Smooth muscle cell (in vitro differentiated cells): ENCODE measurements around the gene CBARP. TPM values are rescaled to one million over a fixed set of nuclear protein-coding genes. Genes with fewer than 3 reads are reported as not detected.

ENCODE experiments used
- DNase-seq: peaks from one replicate; lab custom pipeline; 2025; ENCODE audit not compliant: unreplicated experiment; lab: John Stamatoyannopoulos, UW
- H2AFZ ChIP-seq: fragments of 200-600 bp; sonication (generic); 2 replicates; pipeline ENCODE4 v1.6.0; 2016; ENCODE audit warnings: antibody characterized with exemption, low read depth, mild to moderate bottlenecking
- H3F3A ChIP-seq: fragments of 200-600 bp; sonication (generic); 2 replicates; pipeline ENCODE4 v1.6.0; 2017; ENCODE audit warnings: antibody characterized with exemption, low read depth
- H3K27ac ChIP-seq: fragments of 200-600 bp; sonication (generic); 2 replicates; pipeline ENCODE4 v1.5.1; 2016; ENCODE audit warnings: low read depth, mild to moderate bottlenecking
- H3K27me3 ChIP-seq: fragments of 200-600 bp; sonication (generic); 2 replicates; pipeline ENCODE4 v1.6.1; 2016; ENCODE audit warnings: low read depth, mild to moderate bottlenecking
- H3K36me3 ChIP-seq: fragments of 200-600 bp; sonication (generic); 2 replicates; pipeline ENCODE4 v1.5.1; 2016; ENCODE audit warnings: low read depth
- H3K4me1 ChIP-seq: fragments of 200-600 bp; sonication (generic); 2 replicates; pipeline ENCODE4 v1.5.1; 2016; ENCODE audit warnings: low read depth
- H3K4me2 ChIP-seq: fragments of 200-600 bp; sonication (generic); 2 replicates; pipeline ENCODE4 v1.6.0; 2016; ENCODE audit warnings: mild to moderate bottlenecking
- H3K4me3 ChIP-seq: fragments of 200-600 bp; sonication (generic); 2 replicates; pipeline ENCODE4 v1.5.1; 2016; ENCODE audit warnings: mild to moderate bottlenecking
- H3K79me2 ChIP-seq: fragments of 200-600 bp; sonication (generic); 2 replicates; pipeline ENCODE4 v1.6.0; 2016; ENCODE audit warnings: low read depth, mild to moderate bottlenecking
- H3K9ac ChIP-seq: fragments of 200-600 bp; sonication (generic); 2 replicates; pipeline ENCODE4 v1.6.0; 2016; ENCODE audit warnings: low read depth
- H3K9me3 ChIP-seq: fragments of 200-600 bp; sonication (generic); replicated peaks from 2 replicates; pipeline ENCODE4 v1.5.1; 2016; ENCODE audit warnings: low read depth
- H4K20me1 ChIP-seq: fragments of 200-600 bp; sonication (generic); 2 replicates; pipeline ENCODE4 v1.6.0; 2016; ENCODE audit warnings: low read depth
- WGBS: methylation state at CpG from one replicate; pipeline ENCODE4 v1.1.7; 2016; ENCODE audit warnings: low lambda C conversion rate; 5-methylcytosine and 5-hydroxymethylcytosine counted together
- polyA plus RNA-seq: library from polyadenylated mRNA; unstranded; fragments of >200 nt; fragmentation: Nextera tagmentation; extraction: Ambion mirVana; gene quantifications from 2 replicates; pipeline ENCODE4 v1.2.1, GENCODE V29; 2016
- total RNA-seq: library from RNA; depleted of rRNA; stranded (reverse); fragments of >200 nt; gene quantifications from 2 replicates; pipeline ENCODE4 v1.2.3, GENCODE V29; 2014
- TF ChIP-seq, protein P1 (sequence below): fragments of 200-600 bp; sonication (generic); IDR thresholded peaks from 2 replicates; pipeline ENCODE4 v1.5.1; 2017; ENCODE audit warnings: borderline replicate concordance, mild to moderate bottlenecking, antibody characterized with exemption; ENCODE audit not compliant: insufficient read depth, poor library complexity, severe bottlenecking

Gene CBARP
- total and polyA plus RNA-seq, 2 experiments from 2014 or later = 2.7 to 10.5 TPM

DNA sequence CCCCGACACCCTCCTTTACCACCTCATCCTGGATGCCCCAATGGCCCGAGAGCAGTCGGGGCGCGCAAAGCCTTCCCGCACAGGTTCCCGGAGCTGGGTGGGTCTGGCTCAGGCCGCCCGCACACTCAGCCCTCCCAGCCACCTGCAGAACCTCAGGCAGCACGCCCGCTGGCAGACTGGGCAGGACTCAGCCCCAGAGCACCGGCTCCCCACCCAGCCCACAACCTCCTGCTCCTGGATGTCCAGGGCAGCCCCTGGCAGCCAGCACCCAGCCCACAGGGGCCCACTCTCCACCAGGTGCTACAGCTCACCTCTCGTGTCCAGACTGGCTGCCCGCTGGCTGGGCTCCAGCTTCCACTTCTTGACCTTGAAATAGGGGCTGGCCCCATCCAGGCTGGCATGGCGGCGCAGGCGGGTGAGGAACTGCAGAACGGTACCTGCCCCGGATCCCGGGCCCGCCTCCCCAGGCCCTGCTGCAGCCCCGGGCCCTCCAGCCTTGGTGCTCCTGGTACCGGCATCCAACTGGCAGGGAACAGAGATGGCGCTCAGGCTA is 4.6 kb downstream of the CBARP start:
- H3K4me3 ChIP-seq = no peak overlapping the region
- H3K36me3 ChIP-seq = no peaks in the 10 kb centered on the region
- H3K79me2 ChIP-seq = peaks cover 4% of the 10 kb centered on the region
- H3K4me2 ChIP-seq = no peak overlapping the region
- H3K9me3 ChIP-seq = no peaks in the 10 kb centered on the region
- H3K27ac ChIP-seq = no peak overlapping the region
- H3K9ac ChIP-seq = no peak overlapping the region
- no peak for DNase-seq
- H3F3A ChIP-seq = peaks cover 10% of the 10 kb centered on the region
- H2AFZ ChIP-seq = no peak overlapping the region
- H4K20me1 ChIP-seq = peaks cover 49% of the 10 kb centered on the region
- TF ChIP-seq, protein P1, sequence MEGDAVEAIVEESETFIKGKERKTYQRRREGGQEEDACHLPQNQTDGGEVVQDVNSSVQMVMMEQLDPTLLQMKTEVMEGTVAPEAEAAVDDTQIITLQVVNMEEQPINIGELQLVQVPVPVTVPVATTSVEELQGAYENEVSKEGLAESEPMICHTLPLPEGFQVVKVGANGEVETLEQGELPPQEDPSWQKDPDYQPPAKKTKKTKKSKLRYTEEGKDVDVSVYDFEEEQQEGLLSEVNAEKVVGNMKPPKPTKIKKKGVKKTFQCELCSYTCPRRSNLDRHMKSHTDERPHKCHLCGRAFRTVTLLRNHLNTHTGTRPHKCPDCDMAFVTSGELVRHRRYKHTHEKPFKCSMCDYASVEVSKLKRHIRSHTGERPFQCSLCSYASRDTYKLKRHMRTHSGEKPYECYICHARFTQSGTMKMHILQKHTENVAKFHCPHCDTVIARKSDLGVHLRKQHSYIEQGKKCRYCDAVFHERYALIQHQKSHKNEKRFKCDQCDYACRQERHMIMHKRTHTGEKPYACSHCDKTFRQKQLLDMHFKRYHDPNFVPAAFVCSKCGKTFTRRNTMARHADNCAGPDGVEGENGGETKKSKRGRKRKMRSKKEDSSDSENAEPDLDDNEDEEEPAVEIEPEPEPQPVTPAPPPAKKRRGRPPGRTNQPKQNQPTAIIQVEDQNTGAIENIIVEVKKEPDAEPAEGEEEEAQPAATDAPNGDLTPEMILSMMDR = no peak
- 96% methylated on average over 17 of the region's 24 CpGs for WGBS
- peaks cover 4% of the 10 kb centered on the region for H3K4me1 ChIP-seq
- no peaks in the 10 kb centered on the region for H3K27me3 ChIP-seq

DNA sequence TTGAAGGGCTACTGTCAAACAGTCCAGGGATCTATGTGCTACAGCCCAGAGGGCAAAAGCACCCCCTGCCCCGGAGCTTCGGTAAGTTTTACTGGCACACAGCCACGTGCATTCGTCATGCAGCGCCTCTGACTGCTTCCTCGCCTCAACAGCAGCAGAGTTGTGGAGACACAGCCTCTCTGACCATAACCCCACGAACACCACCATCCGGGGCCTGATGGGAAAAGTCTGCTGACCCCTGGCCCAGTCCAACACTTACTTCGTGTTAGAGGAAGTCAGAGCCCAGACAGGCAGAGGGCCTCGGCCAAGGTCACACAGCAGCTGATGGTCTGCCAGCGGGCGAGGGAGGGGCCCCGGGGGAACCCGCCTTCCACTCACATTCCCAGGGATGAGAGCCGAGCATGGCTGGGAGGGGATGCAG is 5.1 kb downstream of the CBARP start:
- Histone ChIP-seq H2AFZ (no peak overlapping the region), H3K9ac (no peak overlapping the region), H3K27me3 (no peaks in the 10 kb centered on the region), H3K79me2 (peaks cover 4% of the 10 kb centered on the region), H3K36me3 (no peaks in the 10 kb centered on the region), H3K4me1 (peaks cover 4% of the 10 kb centered on the region), H3F3A (peaks cover 8% of the 10 kb centered on the region), H3K4me3 (no peak overlapping the region), H3K27ac (no peak overlapping the region), H3K4me2 (no peak overlapping the region), H3K9me3 (no peaks in the 10 kb centered on the region), H4K20me1 (peaks cover 49% of the 10 kb centered on the region)
- 81% methylated on average over 15 of the region's 15 CpGs for WGBS
- TF ChIP-seq, protein P1 = no peak
- no peak for DNase-seq

DNA sequence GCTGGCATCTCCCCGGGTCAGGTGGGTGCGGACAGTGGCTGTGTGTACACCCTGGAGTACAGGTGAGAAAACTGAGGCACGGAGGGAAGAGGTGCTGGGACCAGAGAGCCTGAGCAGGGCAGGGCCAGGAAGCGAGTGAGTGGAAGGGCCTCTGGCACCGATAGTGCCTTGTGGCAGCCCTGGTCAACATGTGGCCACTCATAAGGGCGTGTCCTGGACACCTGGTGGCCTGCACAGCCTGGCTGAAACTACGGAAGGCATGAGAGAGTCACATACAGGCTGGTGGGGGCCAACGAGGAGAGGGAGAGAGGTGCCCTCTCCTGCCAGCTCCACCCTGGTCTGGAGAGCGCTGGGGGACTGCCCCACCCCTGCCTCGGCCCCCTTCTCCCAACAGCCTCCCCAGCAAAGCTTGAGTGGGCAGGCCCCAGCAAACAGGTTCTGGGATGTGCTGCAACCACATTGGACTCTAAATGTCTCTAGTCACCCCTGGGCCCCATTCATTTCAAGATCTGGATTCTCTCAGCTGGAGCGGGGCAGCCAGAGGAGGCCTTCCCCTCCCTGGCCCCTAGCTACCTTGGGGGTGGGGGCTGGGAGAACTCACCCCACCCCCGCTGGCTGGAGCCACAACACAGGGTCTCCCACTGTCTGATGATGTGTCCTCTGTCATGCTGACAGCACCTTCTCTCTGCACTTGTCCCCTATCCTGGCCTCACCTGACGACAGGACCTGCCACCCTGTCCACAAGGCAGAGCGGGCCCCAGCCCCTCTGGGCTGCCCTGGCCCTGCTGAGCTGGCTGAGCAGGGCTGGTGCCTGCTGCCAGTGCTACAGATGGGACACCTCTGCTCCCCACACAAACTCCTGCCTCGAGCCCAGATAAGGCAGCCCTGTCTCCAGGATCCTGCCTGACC is 5.8 kb downstream of the CBARP start:
- no peaks in the 10 kb centered on the region for H3K27me3 ChIP-seq
- H3K9ac ChIP-seq = no peak overlapping the region
- WGBS = 75% methylated on average over 14 of the region's 15 CpGs
- H3K27ac ChIP-seq = no peak overlapping the region
- peaks cover 4% of the 10 kb centered on the region for H3K79me2 ChIP-seq
- H3K4me3 ChIP-seq = no peak overlapping the region
- no peaks in the 10 kb centered on the region for H3K9me3 ChIP-seq
- TF ChIP-seq, protein P1 = no peak
- H3F3A ChIP-seq = peaks cover 8% of the 10 kb centered on the region
- H3K36me3 ChIP-seq = no peaks in the 10 kb centered on the region
- H2AFZ ChIP-seq = no peak overlapping the region
- H4K20me1 ChIP-seq = peaks cover 53% of the 10 kb centered on the region
- no peak for DNase-seq
- no peak overlapping the region for H3K4me2 ChIP-seq
- peaks cover 4% of the 10 kb centered on the region for H3K4me1 ChIP-seq
